GM23338 (cell line): Measurements from ENCODE around the gene ZNF445. TPM values are rescaled to one million over a fixed set of nuclear protein-coding genes. Genes with fewer than 3 reads are reported as not detected.
"Not testable (repeated sequence)": the region's sequence is repeated elsewhere in the genome, so short reads cannot be mapped to it uniquely, and the experiment has no call there.

Source experiments
- ATAC-seq: fragments of 200-7000 bp; cut with Tn5 transposase; 3 replicates; pipeline ENCODE4 v1.9.1; 2020
- DNase-seq: peaks from one replicate; pipeline ENCODE4 v3.0.0-alpha.2; 2015; ENCODE audit warnings: low spot score
- H2AFZ ChIP-seq: fragments of 200-600 bp; sonication (generic); 2 replicates; pipeline ENCODE4 v1.8.0; 2016; ENCODE audit warnings: antibody characterized with exemption, mild to moderate bottlenecking, moderate library complexity
- H3F3A ChIP-seq: fragments of 200-600 bp; sonication (generic); replicated peaks from 2 replicates; pipeline ENCODE4 v1.8.0; 2017; ENCODE audit warnings: antibody characterized with exemption, mixed run types, low read depth
- H3K27ac ChIP-seq: fragments of 200-600 bp; sonication (generic); 2 replicates; pipeline ENCODE4 v1.6.1; 2016; ENCODE audit warnings: low read depth
- H3K27me3 ChIP-seq: fragments of 200-600 bp; sonication (generic); 2 replicates; pipeline ENCODE4 v1.8.0; 2016; ENCODE audit warnings: mild to moderate bottlenecking, mixed run types, moderate library complexity; ENCODE audit not compliant: insufficient read depth
- H3K36me3 ChIP-seq: fragments of 200-600 bp; sonication (generic); 2 replicates; pipeline ENCODE4 v1.8.0; 2016; ENCODE audit warnings: mild to moderate bottlenecking; ENCODE audit not compliant: insufficient read depth
- H3K4me1 ChIP-seq: fragments of 200-600 bp; sonication (generic); 2 replicates; pipeline ENCODE4 v1.8.0; 2016; ENCODE audit warnings: mild to moderate bottlenecking, moderate library complexity; ENCODE audit not compliant: insufficient read depth
- H3K4me2 ChIP-seq: fragments of 200-600 bp; sonication (generic); 2 replicates; pipeline ENCODE4 v1.7.1; 2017; ENCODE audit warnings: mixed run types
- H3K4me3 ChIP-seq: fragments of 200-600 bp; sonication (generic); 2 replicates; pipeline ENCODE4 v1.6.1; 2016; ENCODE audit warnings: mixed run types
- H3K79me2 ChIP-seq: fragments of 200-600 bp; sonication (generic); replicated peaks from 2 replicates; pipeline ENCODE4 v1.8.0; 2017; ENCODE audit warnings: mild to moderate bottlenecking; ENCODE audit not compliant: insufficient read depth
- H3K9me2 ChIP-seq: fragments of 200-600 bp; sonication (generic); 2 replicates; pipeline ENCODE4 v1.8.0; 2017; ENCODE audit not compliant: insufficient read depth
- H4K20me1 ChIP-seq: fragments of 200-600 bp; sonication (generic); replicated peaks from 2 replicates; pipeline ENCODE4 v1.8.0; 2017; ENCODE audit warnings: mild to moderate bottlenecking; ENCODE audit not compliant: insufficient read depth
- H3K27ac Mint-ChIP-seq: 2 replicates; pipeline ENCODE4 v1.8.0; 2020; ENCODE audit warnings: inconsistent platforms, mild to moderate bottlenecking, moderate library complexity, mixed read lengths
- H3K27me3 Mint-ChIP-seq: 3 replicates; pipeline ENCODE4 v1.8.0; 2022; ENCODE audit warnings: low read depth, mild to moderate bottlenecking, moderate library complexity, mixed read lengths, inconsistent platforms; ENCODE audit not compliant: insufficient read depth, poor library complexity
- H3K36me3 Mint-ChIP-seq: 3 replicates; pipeline ENCODE4 v1.8.0; 2021; ENCODE audit warnings: low read depth, mild to moderate bottlenecking, inconsistent platforms, moderate library complexity, mixed read lengths
- H3K4me1 Mint-ChIP-seq: 3 replicates; pipeline ENCODE4 v1.8.0; 2020; ENCODE audit warnings: mild to moderate bottlenecking, inconsistent platforms, mixed read lengths
- H3K4me3 Mint-ChIP-seq: 3 replicates; pipeline ENCODE4 v1.8.0; 2021; ENCODE audit warnings: moderate library complexity, mild to moderate bottlenecking, inconsistent platforms, mixed read lengths
- H3K9me3 Mint-ChIP-seq: 3 replicates; pipeline ENCODE4 v1.8.0; 2020; ENCODE audit warnings: moderate library complexity, mild to moderate bottlenecking, inconsistent platforms, mixed read lengths
- CTCF ChIP-seq, 2 experiments: fragments of 200-600 bp in 1 of 2; sonication (generic) in 1 of 2; conservative IDR thresholded peaks; 2 replicates each; pipeline versions ENCODE4 v1.5.1 to v1.6.1; 2016 to 2017; ENCODE audit warnings: antibody characterized with exemption in 2 of 2, low read depth in 2 of 2, mild to moderate bottlenecking in 2 of 2, moderate library complexity in 1 of 2
- ETS1 ChIP-seq: IDR thresholded peaks from 2 replicates; pipeline ENCODE4 v1.6.1; 2016; ENCODE audit warnings: antibody characterized with exemption
- EZH2 ChIP-seq: fragments of 200-600 bp; sonication (generic); IDR thresholded peaks from one replicate; pipeline ENCODE4 v1.8.0; 2017; ENCODE audit warnings: antibody characterized with exemption, mild to moderate bottlenecking, low read depth; ENCODE audit not compliant: unreplicated experiment
- EZH2phosphoT487 ChIP-seq: fragments of 200-600 bp; sonication (generic); IDR thresholded peaks from one replicate; pipeline ENCODE4 v1.8.1; 2018; ENCODE audit warnings: antibody characterized with exemption; ENCODE audit not compliant: unreplicated experiment
- NANOG ChIP-seq: IDR thresholded peaks from 2 replicates; pipeline ENCODE4 v1.6.1; 2016; ENCODE audit warnings: antibody characterized with exemption, borderline replicate concordance
- POLR2AphosphoS5 ChIP-seq: IDR thresholded peaks from 2 replicates; pipeline ENCODE4 v1.6.1; 2016; ENCODE audit warnings: antibody characterized with exemption, low read depth
- REST ChIP-seq: IDR thresholded peaks from one replicate; pipeline ENCODE4 v1.6.1; 2018; ENCODE audit warnings: antibody characterized with exemption; ENCODE audit not compliant: unreplicated experiment
- ZNF331 ChIP-seq: fragments of 250-450 bp; sonication (Bioruptor Pico); IDR thresholded peaks from 2 replicates; pipeline ENCODE4 v1.5.0; 2020; ENCODE audit warnings: low read depth, mild to moderate bottlenecking, moderate library complexity
- ZNF462 ChIP-seq: fragments of 250-450 bp; sonication (Bioruptor Pico); IDR thresholded peaks from 2 replicates; pipeline ENCODE4 v1.5.0; 2020; ENCODE audit warnings: mild to moderate bottlenecking, moderate library complexity
- polyA plus RNA-seq: library from polyadenylated mRNA; unstranded; fragments of >200 nt; fragmentation: Nextera tagmentation; extraction: Ambion mirVana; gene quantifications from 2 replicates; pipeline ENCODE4 v1.2.1, GENCODE V29; 2016
- total RNA-seq: library from RNA; depleted of rRNA; stranded (reverse); fragments of >200 nt; shearing (Covaris generic); gene quantifications from 2 replicates; pipeline ENCODE4 v1.2.3, GENCODE V29; 2014

The ZNF445 gene
- total and polyA plus RNA-seq, 2 experiments from 2014 or later, result 2.7 to 16.6 TPM

GRCh38 chr3:44476181-44476611 is 1.3 kb downstream of the ZNF445 start:
- peaks cover 30% of the 10 kb centered on the region for H3K4me1 Mint-ChIP-seq
- no peak for TF ChIP-seq EZH2phosphoT487
- no peak for TF ChIP-seq ETS1
- TF ChIP-seq ZNF331 (CRISPR knock-in tag), result no peak
- TF ChIP-seq EZH2, result no peak
- TF ChIP-seq REST, result no peak
- no peak for TF ChIP-seq NANOG
- TF ChIP-seq CTCF (conservative IDR thresholded peaks at IDR 0.05; ENCODE audit: low read depth in 2 of 2), result no peak
- no peak for TF ChIP-seq POLR2AphosphoS5
- no peak for TF ChIP-seq ZNF462 (CRISPR knock-in tag)
- Histone ChIP-seq H3K27me3 (no peaks in the 10 kb centered on the region), H4K20me1 (peaks cover 19% of the 10 kb centered on the region), H3K36me3 (no peaks in the 10 kb centered on the region), H3K27ac (no peak overlapping the region), H3K79me2 (peaks cover 60% of the 10 kb centered on the region), H3K4me2 (peak overlapping the region; percentile 76), H3F3A (0 out of 2 replicates have a peak, but pooled peaks cover 5% of the 10 kb centered on the region), H3K9me2 (peaks cover 9% of the 10 kb centered on the region), H2AFZ (no peak overlapping the region), H3K4me1 (peaks cover 19% of the 10 kb centered on the region), H3K4me3 (peak overlapping the region; percentile 65)
- no peaks in the 10 kb centered on the region; the same call in 2 of the 3 replicates for H3K9me3 Mint-ChIP-seq
- H3K27me3 Mint-ChIP-seq, result no peaks in the 10 kb centered on the region
- ATAC-seq (no peak), DNase-seq (no peak)
- no peak overlapping the region for H3K27ac Mint-ChIP-seq
- H3K36me3 Mint-ChIP-seq, result no peaks in the 10 kb centered on the region; the same call in 2 of the 3 replicates
- peak overlapping the region; percentile 91 for H3K4me3 Mint-ChIP-seq

GRCh38 chr3:44474886-44475285 is 2.6 kb downstream of the ZNF445 start:
- H2AFZ ChIP-seq, H3K27me3 Mint-ChIP-seq, H3K27me3 ChIP-seq, H3K27ac ChIP-seq, H3F3A ChIP-seq, H3K4me3 Mint-ChIP-seq, H3K9me3 Mint-ChIP-seq, DNase-seq, H3K27ac Mint-ChIP-seq, H3K36me3 ChIP-seq, ATAC-seq, H3K9me2 ChIP-seq, H3K36me3 Mint-ChIP-seq, H3K4me3 ChIP-seq, H3K4me2 ChIP-seq: not testable (repeated sequence)
- Histone ChIP-seq H3K79me2 (peaks cover 74% of the 10 kb centered on the region), H3K4me1 (peaks cover 28% of the 10 kb centered on the region), H4K20me1 (peaks cover 22% of the 10 kb centered on the region)
- peaks cover 31% of the 10 kb centered on the region for H3K4me1 Mint-ChIP-seq
